ENCODE measurements around the gene PAPSS1. TPM values are rescaled to one million over a fixed set of nuclear protein-coding genes. Genes with fewer than 3 reads are reported as not detected.

The PAPSS1 gene
- total and polyA plus RNA-seq, 2 of the 8 experiments (the other 6 are each of a cell fraction or from before 2014, with no cell fraction given): 79.2 to 98.5 TPM

GRCh38 chr4:107705742-107706556 is 14.1 kb downstream of the PAPSS1 start (continued):
- no peak for TF ChIP-seq CHD7 (IDR thresholded peaks at IDR 0.05; ENCODE audit: insufficient replicate concordance, low read length)
- TF ChIP-seq SP4 (IDR thresholded peaks at IDR 0.05; ENCODE audit: low read length): no peak
- TF ChIP-seq KDM4A (IDR thresholded peaks at IDR 0.05; ENCODE audit: low read depth, low read length, severe bottlenecking): no peak
- TF ChIP-seq MAX (IDR thresholded peaks at IDR 0.05): no peak
- no peak for TF ChIP-seq E2F6 (IDR thresholded peaks at IDR 0.05)
- no peak for TF ChIP-seq USF2 (IDR thresholded peaks at IDR 0.05; ENCODE audit: low read length)
- TF ChIP-seq FOSL1 (IDR thresholded peaks at IDR 0.05; ENCODE audit: insufficient read depth, low read depth, low read length): no peak
- no peak for TF ChIP-seq SIX5 (IDR thresholded peaks at IDR 0.05; ENCODE audit: low read depth, low read length)

Measured in H1 (cell line).